LNCAP (cell line): ENCODE data around the gene SYCP2L.

ENCODE experiments used
- TF ChIP-seq, protein P1 (sequence below): fragments of 450-650 bp; IDR thresholded peaks from 2 replicates; pipeline ENCODE4 v1.5.1; 2017; ENCODE audit warnings: mild to moderate bottlenecking

The SYCP2L gene

DNA sequence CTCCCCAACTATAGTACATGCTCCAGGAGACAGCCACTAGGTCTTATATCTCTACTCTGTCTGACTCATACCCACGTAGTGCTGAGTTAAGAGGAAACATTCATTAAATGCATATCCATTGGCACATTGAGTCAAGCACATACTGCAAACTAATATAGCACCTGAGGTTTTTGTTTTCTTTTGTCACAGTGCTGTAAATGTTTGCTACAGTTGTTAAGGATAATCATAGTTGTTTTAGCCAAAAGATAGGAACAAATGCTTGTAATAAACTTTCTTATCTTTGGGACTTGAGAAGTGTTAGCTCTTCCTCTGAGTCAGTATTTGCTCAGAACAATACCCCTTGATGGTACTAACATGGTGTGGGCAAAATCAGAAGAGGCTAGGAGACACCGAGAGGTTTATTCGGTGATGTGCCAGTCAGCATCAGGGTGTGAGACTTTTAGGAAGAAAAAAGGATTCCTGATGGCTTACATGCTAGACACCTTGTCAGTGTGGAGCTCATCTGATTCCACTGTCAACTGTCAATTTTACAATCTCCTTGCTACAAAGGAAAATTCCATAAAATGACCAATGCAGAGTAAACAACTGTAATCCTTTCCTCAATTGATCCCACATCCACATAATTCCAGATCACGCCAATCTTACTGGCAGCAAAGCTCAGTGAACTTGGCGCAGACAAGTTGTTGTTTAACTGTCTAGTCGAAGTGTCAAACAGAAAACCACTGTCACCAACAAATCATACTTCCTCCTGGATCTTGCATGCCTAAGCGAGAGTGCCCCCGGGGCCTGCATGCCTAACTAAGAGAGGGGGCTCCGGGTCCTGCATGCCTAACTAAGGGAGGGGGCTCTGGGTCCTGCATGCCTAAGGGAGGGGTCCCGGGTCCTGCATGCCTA lies 121.1 kb downstream of the SYCP2L start:
- TF ChIP-seq, protein P1, sequence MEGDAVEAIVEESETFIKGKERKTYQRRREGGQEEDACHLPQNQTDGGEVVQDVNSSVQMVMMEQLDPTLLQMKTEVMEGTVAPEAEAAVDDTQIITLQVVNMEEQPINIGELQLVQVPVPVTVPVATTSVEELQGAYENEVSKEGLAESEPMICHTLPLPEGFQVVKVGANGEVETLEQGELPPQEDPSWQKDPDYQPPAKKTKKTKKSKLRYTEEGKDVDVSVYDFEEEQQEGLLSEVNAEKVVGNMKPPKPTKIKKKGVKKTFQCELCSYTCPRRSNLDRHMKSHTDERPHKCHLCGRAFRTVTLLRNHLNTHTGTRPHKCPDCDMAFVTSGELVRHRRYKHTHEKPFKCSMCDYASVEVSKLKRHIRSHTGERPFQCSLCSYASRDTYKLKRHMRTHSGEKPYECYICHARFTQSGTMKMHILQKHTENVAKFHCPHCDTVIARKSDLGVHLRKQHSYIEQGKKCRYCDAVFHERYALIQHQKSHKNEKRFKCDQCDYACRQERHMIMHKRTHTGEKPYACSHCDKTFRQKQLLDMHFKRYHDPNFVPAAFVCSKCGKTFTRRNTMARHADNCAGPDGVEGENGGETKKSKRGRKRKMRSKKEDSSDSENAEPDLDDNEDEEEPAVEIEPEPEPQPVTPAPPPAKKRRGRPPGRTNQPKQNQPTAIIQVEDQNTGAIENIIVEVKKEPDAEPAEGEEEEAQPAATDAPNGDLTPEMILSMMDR = no peak

DNA sequence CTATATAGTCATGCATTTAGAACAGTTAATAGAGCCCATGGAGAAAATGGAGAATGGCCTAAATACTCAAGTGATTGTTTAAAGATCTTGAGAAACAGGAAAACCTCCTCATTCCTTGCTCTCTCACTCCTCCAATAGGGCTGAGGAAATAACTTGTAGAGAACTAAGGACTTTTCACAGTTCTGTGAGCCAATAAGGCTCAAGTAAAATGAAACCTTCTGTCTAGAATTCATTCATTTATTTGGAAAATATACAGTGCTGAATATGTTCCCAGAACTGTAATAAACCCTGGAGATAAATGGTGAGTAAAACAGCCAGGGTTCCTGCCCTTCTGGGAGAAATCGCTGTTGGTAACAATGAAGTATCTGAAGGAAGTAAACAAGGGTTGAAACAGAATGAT lies 122.0 kb downstream of the SYCP2L start:
- TF ChIP-seq, protein P1 = no peak

DNA sequence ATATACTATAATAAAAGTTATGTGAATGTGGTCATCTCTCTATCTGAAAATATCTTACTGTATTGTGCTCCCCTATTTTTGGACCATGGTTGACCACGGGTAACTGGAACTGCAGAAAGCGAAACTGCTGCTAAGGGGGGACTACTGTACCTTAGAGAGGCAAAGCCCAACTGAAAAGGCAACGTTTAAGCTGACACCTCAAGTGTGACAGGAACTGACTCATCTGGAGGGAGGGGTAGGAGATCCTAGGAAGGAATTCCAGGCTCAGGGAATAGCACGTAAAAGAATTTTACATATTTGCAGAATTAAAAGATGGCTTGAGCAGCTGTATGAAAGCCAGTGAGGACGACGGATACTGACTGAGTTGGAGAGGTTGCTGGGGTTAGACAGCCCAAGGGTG lies 122.5 kb downstream of the SYCP2L start:
- TF ChIP-seq, protein P1 = no peak

DNA sequence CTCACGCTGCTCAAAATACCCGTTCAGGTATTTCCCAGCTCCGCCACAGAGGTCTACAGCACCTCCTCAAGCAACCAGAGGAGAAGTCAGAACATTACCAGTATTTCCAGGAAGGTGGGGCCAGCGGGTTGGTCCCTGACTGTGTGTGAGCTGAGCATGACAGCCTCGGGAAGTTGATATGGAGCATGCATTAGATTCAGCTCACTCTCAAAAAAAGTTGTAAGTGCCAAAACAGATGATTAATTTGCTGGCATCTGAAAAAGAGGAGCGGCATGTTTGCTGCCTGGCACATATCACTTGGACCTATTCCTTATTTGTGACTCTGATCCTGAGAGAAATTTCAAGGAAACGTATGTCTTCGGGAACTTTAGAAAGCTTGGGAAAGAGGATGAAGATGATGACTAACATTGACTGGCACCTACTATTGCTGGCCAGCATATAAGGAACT lies 125.0 kb downstream of the SYCP2L start:
- TF ChIP-seq, protein P1 = no peak

DNA sequence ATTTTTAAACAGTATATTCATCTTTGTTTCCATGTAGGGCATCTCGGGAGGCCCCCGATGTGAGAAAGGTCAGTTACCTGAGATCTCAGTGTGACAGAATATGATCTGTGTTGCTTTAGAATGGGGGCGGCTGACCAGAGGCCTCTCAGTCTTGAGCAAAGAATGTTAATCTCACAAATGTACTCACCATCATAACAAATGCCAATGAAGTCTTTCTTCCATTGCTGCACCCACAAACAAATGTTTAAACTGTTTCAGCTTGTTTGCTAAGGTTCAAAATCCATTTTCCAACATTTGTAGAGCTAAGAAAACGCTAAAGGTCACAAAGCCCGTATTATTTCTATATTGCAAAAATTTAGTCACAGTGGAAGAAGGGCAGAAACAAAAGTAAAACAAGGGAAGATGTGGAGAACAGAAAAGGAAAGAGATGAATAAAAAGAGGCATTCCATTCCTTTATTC lies 125.5 kb downstream of the SYCP2L start:
- TF ChIP-seq, protein P1 = no peak

- TF ChIP-seq, protein P1 = no peak
Measured at GRCh38 chr6:11012976-11013720, 126.3 kb downstream of the SYCP2L start.

- TF ChIP-seq, protein P1 = no peak
Measured at GRCh38 chr6:11013721-11014070, 126.8 kb downstream of the SYCP2L start.
